GM23338 (cell line): ENCODE measurements around the gene ARL15.

Experiments used
- CTCF ChIP-seq, 2 experiments: fragments of 200-600 bp in 1 of 2; sonication (generic) in 1 of 2; conservative IDR thresholded peaks; 2 replicates each; pipeline versions ENCODE4 v1.5.1 to v1.6.1; 2016 to 2017; ENCODE audit warnings: antibody characterized with exemption in 2 of 2, low read depth in 2 of 2, mild to moderate bottlenecking in 2 of 2, moderate library complexity in 1 of 2
- EZH2 ChIP-seq: fragments of 200-600 bp; sonication (generic); IDR thresholded peaks from one replicate; pipeline ENCODE4 v1.8.0; 2017; ENCODE audit warnings: antibody characterized with exemption, mild to moderate bottlenecking, low read depth; ENCODE audit not compliant: unreplicated experiment
- JUNB ChIP-seq: IDR thresholded peaks from one replicate; pipeline ENCODE4 v1.6.1; 2016; ENCODE audit warnings: antibody characterized with exemption; ENCODE audit not compliant: unreplicated experiment
- NANOG ChIP-seq: IDR thresholded peaks from 2 replicates; pipeline ENCODE4 v1.6.1; 2016; ENCODE audit warnings: antibody characterized with exemption, borderline replicate concordance
- POLR2AphosphoS5 ChIP-seq: IDR thresholded peaks from 2 replicates; pipeline ENCODE4 v1.6.1; 2016; ENCODE audit warnings: antibody characterized with exemption, low read depth

- TF ChIP-seq CTCF (conservative IDR thresholded peaks at IDR 0.05; ENCODE audit: low read depth in 2 of 2): no peak
- TF ChIP-seq POLR2AphosphoS5: no peak
- no peak for TF ChIP-seq EZH2
- no peak for TF ChIP-seq JUNB
- TF ChIP-seq NANOG: no peak
Measured at GRCh38 chr5:54095969-54096368, 214.4 kb downstream of the ARL15 start.
